Measurements from ENCODE around the gene MMP25.

The MMP25 gene

DNA sequence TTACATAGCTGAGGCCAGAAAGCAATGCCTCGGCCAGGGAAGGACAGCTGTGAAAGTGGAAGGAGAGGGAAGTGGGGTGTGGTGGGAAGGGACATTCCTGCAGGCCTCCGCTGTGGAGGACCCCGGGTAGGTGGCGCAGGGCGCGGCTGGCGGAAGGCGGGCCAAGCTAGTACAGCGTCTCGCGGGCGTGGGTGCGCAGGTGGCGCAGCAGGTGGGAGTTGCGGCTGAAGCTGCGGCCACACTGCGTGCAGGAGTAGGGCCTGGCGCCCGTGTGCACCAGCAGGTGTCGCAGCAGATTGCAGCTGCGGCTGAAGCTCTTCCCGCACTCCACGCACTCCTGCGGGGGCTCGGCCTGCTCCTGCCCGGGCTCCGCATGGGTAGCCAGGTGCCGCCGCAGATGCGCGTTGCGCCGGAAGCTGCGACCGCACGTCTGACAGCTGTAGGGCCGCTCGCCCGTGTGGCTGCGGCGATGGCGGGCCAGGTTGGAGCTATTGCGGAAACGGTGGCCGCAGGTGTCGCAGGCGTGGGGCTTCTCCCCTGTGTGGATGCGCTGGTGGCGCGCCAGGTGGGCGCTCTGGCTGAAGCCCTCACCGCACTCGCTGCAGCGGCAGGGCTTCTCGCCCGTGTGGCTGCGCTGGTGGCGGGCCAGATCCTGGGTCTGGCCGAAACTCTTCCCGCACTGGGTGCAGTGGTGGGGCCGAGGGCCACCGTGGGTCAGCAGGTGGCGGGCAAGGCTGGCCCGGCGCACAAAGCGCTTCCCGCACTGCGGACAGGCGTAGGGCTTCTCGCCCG, 42.8 kb downstream of the MMP25 start:
- no peak overlapping the region for H2AFZ ChIP-seq (ENCODE audit: low read length, unreplicated experiment)
- no peak overlapping the region for H3K4me3 ChIP-seq (ENCODE audit: low read depth, low read length)
- H3K27me3 ChIP-seq (ENCODE audit: insufficient read depth, low read length), result peaks cover 10% of the 10 kb centered on the region
- H3K4me1 ChIP-seq (ENCODE audit: control insufficient read depth, insufficient read depth, low read length, unreplicated experiment), result no peaks in the 10 kb centered on the region
- H3K36me3 ChIP-seq (ENCODE audit: insufficient read depth, low read length), result no peaks in the 10 kb centered on the region
- no peak overlapping the region for H3K27ac ChIP-seq (ENCODE audit: low read depth, low read length)
- H3K79me2 ChIP-seq (ENCODE audit: control insufficient read depth, insufficient read depth, low read length, unreplicated experiment), result no peaks in the 10 kb centered on the region

DNA sequence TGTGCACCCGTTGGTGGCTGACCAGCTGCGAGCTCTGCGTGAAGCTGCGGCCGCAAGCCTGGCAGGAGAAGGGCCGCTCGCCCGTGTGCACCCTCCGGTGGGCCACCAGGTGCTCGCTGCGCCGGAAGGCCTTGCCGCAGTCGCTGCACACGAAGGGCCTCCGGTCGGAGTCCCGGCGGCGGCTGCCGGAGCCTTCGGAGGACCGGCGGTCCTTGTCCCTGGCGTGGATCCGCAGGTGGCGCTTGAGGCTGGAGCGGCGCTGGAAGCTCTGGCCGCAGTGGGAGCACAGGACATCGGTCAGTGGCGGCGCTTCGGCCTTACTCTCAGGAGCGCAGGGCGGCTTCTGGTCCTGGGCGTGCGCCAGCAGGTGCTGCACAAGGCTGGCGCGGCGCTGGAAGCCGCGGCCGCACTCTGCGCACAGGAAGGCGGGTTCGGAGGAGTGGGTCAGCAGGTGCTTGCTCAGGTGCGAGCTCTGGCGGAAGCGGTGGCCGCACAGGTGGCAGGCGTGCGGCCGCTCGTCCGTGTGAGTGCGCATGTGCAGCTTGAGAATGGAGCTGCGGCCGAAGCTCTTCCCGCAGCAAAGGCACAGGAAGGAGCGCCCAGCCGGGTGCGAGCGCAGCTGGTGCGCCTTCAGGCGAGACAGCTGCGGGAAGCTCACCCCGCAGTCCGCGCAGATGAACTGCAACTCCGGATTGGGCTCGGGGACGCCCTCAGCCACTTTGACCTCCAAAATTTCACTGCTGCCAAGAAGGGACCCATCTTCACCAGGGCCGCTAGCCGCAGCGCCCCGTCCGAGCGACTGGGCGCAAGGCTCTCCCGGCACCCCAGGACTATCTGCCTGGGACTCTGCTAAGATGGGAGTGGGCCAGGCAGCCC, 43.6 kb downstream of the MMP25 start:
- Histone ChIP-seq H3K36me3 (ENCODE audit: insufficient read depth, low read length) (no peaks in the 10 kb centered on the region), H3K27me3 (ENCODE audit: insufficient read depth, low read length) (peaks cover 10% of the 10 kb centered on the region), H3K27ac (ENCODE audit: low read depth, low read length) (no peak overlapping the region), H3K4me3 (ENCODE audit: low read depth, low read length) (no peak overlapping the region), H3K79me2 (ENCODE audit: control insufficient read depth, insufficient read depth, low read length, unreplicated experiment) (no peaks in the 10 kb centered on the region), H3K4me1 (ENCODE audit: control insufficient read depth, insufficient read depth, low read length, unreplicated experiment) (no peaks in the 10 kb centered on the region), H2AFZ (ENCODE audit: low read length, unreplicated experiment) (no peak overlapping the region)

DNA sequence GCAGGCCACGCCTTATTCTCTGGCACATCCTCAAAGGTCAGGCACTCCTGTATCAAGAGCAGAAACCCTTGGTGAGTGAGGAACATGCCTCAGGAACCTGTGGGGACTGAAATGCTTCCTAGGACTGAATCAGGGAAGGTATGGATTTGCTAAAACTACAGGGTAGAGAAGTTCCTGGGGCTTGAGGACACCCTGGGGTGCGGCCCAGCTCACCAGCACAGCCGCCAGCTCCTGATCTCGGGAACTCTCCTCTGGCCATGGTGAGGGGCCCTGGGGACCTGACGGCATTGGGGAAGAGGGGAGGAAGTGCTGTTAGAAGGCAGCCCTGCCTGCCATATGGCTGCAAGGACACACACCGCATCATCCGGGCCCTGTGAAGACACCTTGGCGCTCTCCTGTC, 45.2 kb downstream of the MMP25 start:
- Histone ChIP-seq H2AFZ (ENCODE audit: low read length, unreplicated experiment) (no peak overlapping the region), H3K79me2 (ENCODE audit: control insufficient read depth, insufficient read depth, low read length, unreplicated experiment) (no peaks in the 10 kb centered on the region), H3K36me3 (ENCODE audit: insufficient read depth, low read length) (no peaks in the 10 kb centered on the region), H3K27ac (ENCODE audit: low read depth, low read length) (no peak overlapping the region), H3K4me1 (ENCODE audit: control insufficient read depth, insufficient read depth, low read length, unreplicated experiment) (no peaks in the 10 kb centered on the region), H3K27me3 (ENCODE audit: insufficient read depth, low read length) (peaks cover 10% of the 10 kb centered on the region), H3K4me3 (ENCODE audit: low read depth, low read length) (no peak overlapping the region)

DNA sequence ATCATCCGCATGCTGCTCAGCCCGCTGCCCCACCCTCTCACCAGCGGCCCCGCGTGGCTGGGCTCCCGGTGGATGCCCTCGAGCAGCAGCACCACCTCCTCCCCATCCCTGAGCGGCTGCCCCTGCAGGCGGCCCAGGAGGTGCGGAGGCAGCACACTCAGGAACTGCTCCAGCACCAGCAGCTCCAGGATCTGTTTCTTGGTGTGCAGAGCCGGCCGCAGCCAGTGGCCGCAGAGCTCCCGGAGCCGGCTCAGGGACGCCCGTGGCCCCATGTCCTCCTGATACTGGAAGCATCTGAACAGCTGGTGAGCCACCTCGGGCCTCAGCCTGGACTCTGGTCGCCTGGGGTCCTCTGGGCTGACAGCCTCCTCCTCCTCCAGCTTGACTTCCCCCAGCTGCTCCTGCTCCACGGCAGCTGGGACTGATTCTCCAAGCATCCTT, 46.2 kb downstream of the MMP25 start:
- no peaks in the 10 kb centered on the region for H3K79me2 ChIP-seq (ENCODE audit: control insufficient read depth, insufficient read depth, low read length, unreplicated experiment)
- no peak overlapping the region for H3K27ac ChIP-seq (ENCODE audit: low read depth, low read length)
- no peaks in the 10 kb centered on the region for H3K36me3 ChIP-seq (ENCODE audit: insufficient read depth, low read length)
- H2AFZ ChIP-seq (ENCODE audit: low read length, unreplicated experiment), result no peak overlapping the region
- H3K27me3 ChIP-seq (ENCODE audit: insufficient read depth, low read length), result peaks cover 10% of the 10 kb centered on the region
- no peak overlapping the region for H3K4me3 ChIP-seq (ENCODE audit: low read depth, low read length)
- no peaks in the 10 kb centered on the region for H3K4me1 ChIP-seq (ENCODE audit: control insufficient read depth, insufficient read depth, low read length, unreplicated experiment)

DNA sequence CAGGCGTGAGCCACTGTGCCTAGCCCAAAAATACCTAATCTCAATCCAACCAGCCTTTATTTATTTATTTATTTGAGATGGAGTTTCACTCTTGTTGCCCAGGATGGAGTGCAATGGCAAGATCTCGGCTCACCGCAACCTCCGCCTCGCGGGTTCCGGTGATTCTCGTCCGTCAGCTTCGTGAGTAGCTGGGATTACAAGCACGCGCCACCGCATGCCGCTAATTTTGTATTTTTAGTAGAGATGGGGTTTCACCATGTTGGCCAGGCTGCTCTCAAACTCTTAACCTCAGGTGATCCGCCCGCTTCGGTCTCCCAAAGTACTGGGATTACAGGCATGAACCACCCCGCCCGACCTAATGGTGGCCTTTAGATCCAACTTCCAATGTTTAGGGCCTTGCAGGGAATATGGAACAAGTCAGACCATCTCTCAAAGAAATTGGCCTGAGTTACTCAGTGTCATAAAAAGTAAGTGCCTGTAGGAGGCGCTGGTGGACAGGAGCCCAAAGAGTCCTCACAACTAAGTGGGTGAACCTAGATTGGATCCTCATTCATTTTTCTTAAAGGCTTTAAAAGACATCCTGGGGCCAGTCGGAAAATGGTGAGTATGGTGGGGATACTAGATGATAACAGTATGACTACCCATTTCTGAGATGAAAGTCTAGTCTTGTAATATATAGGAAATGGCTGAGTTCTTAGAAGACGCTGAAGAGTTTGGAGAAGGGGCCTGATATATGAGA, 48.1 kb downstream of the MMP25 start:
- no peak overlapping the region for H2AFZ ChIP-seq (ENCODE audit: low read length, unreplicated experiment)
- H3K27ac ChIP-seq (ENCODE audit: low read depth, low read length), result no peak overlapping the region
- H3K4me1 ChIP-seq (ENCODE audit: control insufficient read depth, insufficient read depth, low read length, unreplicated experiment), result no peaks in the 10 kb centered on the region
- no peaks in the 10 kb centered on the region for H3K36me3 ChIP-seq (ENCODE audit: insufficient read depth, low read length)
- H3K27me3 ChIP-seq (ENCODE audit: insufficient read depth, low read length), result peaks cover 13% of the 10 kb centered on the region
- H3K4me3 ChIP-seq (ENCODE audit: low read depth, low read length), result no peak overlapping the region
- H3K79me2 ChIP-seq (ENCODE audit: control insufficient read depth, insufficient read depth, low read length, unreplicated experiment), result no peaks in the 10 kb centered on the region

DNA sequence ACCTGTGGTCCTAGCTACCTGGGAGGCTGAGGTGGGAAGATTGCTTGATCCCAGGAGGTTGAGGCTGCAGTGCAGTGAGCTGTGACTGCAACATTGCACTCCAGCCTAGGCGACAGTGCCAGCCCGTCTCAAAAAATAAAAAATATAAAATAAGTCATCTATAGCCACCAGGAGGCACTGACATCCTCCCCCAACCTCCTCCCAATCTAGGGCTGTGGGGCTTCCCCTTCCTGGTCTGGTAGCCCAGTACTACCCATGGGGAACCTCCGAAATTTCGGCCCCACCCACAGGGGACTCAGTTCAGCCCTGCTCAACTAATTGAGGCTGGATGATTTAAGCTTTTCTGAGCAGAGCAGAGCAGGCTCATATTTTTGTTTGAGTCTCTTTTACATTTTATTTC, 49.5 kb downstream of the MMP25 start:
- peaks cover 6% of the 10 kb centered on the region for H3K4me1 ChIP-seq (ENCODE audit: control insufficient read depth, insufficient read depth, low read length, unreplicated experiment)
- peaks cover 13% of the 10 kb centered on the region for H3K27me3 ChIP-seq (ENCODE audit: insufficient read depth, low read length)
- no peak overlapping the region for H3K4me3 ChIP-seq (ENCODE audit: low read depth, low read length)
- H3K36me3 ChIP-seq (ENCODE audit: insufficient read depth, low read length), result no peaks in the 10 kb centered on the region
- no peak overlapping the region for H2AFZ ChIP-seq (ENCODE audit: low read length, unreplicated experiment)
- H3K27ac ChIP-seq (ENCODE audit: low read depth, low read length), result no peak overlapping the region
- H3K79me2 ChIP-seq (ENCODE audit: control insufficient read depth, insufficient read depth, low read length, unreplicated experiment), result no peaks in the 10 kb centered on the region

DNA sequence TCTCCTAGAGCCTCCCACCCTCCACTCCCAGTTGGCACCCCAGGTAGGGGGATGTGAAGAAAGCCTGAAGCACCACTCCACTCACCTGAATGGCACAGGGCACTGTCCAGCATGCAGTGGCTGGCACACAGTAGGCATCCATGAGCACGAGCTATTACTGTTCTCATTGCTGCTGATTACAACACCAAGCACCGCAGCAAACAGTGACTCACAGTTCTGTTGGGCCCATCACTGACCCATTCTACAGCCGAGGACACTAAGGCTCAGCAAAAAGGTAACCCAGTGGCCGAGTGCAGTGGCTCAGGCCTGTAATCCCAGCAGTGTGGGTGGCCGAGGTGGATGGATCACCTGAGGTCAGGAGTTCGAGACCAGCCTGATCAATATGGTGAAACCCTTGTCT, 50.0 kb downstream of the MMP25 start:
- Histone ChIP-seq H3K36me3 (ENCODE audit: insufficient read depth, low read length) (no peaks in the 10 kb centered on the region), H3K27ac (ENCODE audit: low read depth, low read length) (no peak overlapping the region), H3K27me3 (ENCODE audit: insufficient read depth, low read length) (peaks cover 13% of the 10 kb centered on the region), H3K79me2 (ENCODE audit: control insufficient read depth, insufficient read depth, low read length, unreplicated experiment) (no peaks in the 10 kb centered on the region), H2AFZ (ENCODE audit: low read length, unreplicated experiment) (no peak overlapping the region), H3K4me3 (ENCODE audit: low read depth, low read length) (no peak overlapping the region), H3K4me1 (ENCODE audit: control insufficient read depth, insufficient read depth, low read length, unreplicated experiment) (peaks cover 6% of the 10 kb centered on the region)

DNA sequence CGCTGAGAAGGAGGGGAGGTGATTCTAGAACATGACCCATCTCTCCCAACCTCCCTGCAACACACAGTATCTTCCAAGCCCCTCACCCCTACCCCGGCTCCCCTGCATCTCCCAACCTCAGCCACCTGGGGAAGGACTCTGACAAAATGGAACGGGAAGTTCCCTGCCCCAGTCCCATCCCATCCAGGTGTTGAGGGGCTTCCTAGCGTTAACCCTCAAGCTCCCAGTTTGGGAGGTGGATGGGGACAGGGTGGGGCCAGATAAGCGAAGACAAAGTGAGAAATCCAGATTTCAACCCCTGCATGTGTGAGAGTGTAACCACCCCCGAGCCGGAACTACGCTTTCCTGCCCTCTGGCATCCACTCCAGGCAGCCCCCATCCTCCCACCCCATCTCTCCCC, 50.9 kb downstream of the MMP25 start:
- Histone ChIP-seq H3K27ac (ENCODE audit: low read depth, low read length) (no peak overlapping the region), H3K27me3 (ENCODE audit: insufficient read depth, low read length) (peaks cover 9% of the 10 kb centered on the region), H3K4me3 (ENCODE audit: low read depth, low read length) (no peak overlapping the region), H2AFZ (ENCODE audit: low read length, unreplicated experiment) (no peak overlapping the region), H3K4me1 (ENCODE audit: control insufficient read depth, insufficient read depth, low read length, unreplicated experiment) (peaks cover 6% of the 10 kb centered on the region), H3K36me3 (ENCODE audit: insufficient read depth, low read length) (no peaks in the 10 kb centered on the region), H3K79me2 (ENCODE audit: control insufficient read depth, insufficient read depth, low read length, unreplicated experiment) (no peaks in the 10 kb centered on the region)

DNA sequence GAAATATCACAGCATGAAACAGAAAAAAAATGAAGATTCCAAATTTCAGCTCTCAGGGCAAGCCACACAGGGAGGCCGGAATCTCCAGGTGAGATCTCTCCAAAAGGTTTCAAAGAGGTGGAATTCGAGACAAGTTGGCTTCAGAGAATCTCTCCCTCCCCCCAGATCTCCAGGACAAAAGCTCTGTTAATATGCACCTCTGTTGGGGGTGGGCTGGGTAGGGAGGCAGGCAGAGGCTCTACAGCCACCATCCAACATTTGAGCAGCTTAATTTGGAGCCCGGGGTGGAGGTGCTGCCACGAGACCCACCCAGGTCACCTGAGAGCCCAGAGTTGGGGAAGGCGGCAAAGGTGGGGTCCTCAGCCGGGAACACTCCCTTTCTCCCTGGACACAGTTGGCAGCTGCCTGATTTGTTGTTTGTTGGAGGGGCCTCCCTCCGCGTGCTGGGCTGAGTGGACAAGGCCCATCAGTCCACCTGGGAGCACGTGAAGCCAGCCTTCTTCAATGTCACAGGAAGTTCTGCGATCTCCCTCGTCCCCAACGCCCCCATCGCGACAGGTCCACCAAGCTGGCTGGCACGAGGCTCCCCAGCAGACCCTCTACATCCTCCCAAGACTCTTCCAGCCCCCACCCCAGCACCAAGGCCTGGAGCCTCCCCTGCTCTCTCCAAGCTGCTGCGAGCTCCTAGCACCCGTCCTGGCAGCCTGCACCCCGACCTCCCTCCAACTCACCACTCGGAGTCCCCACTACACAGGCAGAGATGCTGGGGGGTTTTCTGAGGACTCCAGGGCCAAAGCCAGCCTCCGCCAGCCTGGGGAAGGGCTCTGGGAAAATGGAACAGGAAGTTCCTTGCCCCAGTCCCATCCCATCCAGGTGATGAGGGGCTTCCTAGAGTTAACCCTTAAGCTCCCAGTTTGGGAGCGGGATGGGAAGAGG, 52.4 kb downstream of the MMP25 start, which contains the start of gene ZSCAN10:
Gene ZSCAN10 (minus strand): TSS at position 836 of the 936 bp plus-strand sequence. CDS start 6,357 bp downstream, outside the sequence.
- Histone ChIP-seq H3K4me1 (ENCODE audit: control insufficient read depth, insufficient read depth, low read length, unreplicated experiment) (peaks cover 6% of the 10 kb centered on the region), H3K79me2 (ENCODE audit: control insufficient read depth, insufficient read depth, low read length, unreplicated experiment) (no peaks in the 10 kb centered on the region), H3K27ac (ENCODE audit: low read depth, low read length) (no peak within 1 kb of the TSS), H2AFZ (ENCODE audit: low read length, unreplicated experiment) (peak within 1 kb of the TSS; percentile 75), H3K4me3 (ENCODE audit: low read depth, low read length) (peak within 1 kb of the TSS; percentile 66), H3K27me3 (ENCODE audit: insufficient read depth, low read length) (peaks cover 3% of the 10 kb centered on the region; the same call in 1 of the 2 replicates), H3K36me3 (ENCODE audit: insufficient read depth, low read length) (no peaks in the 10 kb centered on the region)

Data from ACC112 (cell line).